Bronchial epithelial cell (primary cell): ENCODE measurements around the gene NRARP. TPM values are rescaled to one million over a fixed set of nuclear protein-coding genes. Genes with fewer than 3 reads are reported as not detected.

ENCODE experiments used
- DNase-seq: peaks from one replicate; pipeline ENCODE4 v3.0.0-alpha.2; 2010; ENCODE audit warnings: low read depth
- FAIRE-seq: peaks from 2 replicates; lab custom pipeline; 2011; peaks lifted over from hg19 to GRCh38; lab: Jason Lieb, UNC
- H3K27me3 ChIP-seq: 2 replicates; pipeline ENCODE4 v1.5.1; 2011; ENCODE audit warnings: low read length; ENCODE audit not compliant: control insufficient read depth, insufficient read depth
- H3K36me3 ChIP-seq: 2 replicates; pipeline ENCODE4 v1.5.1; 2011; ENCODE audit warnings: low read length; ENCODE audit not compliant: control insufficient read depth, insufficient read depth
- H3K4me3 ChIP-seq: 2 replicates; pipeline ENCODE4 v1.5.1; 2011; ENCODE audit warnings: mild to moderate bottlenecking, low read depth, low read length, control low read depth
- CTCF ChIP-seq: IDR thresholded peaks from 2 replicates; pipeline ENCODE4 v1.5.1; 2011; ENCODE audit warnings: mild to moderate bottlenecking, moderate library complexity, low read length, control low read depth, inconsistent platforms; ENCODE audit not compliant: insufficient read depth, severe bottlenecking
- total RNA-seq: library from RNA; depleted of rRNA; stranded (reverse); fragments of >200 nt; gene quantifications from 2 replicates; pipeline ENCODE4 v1.2.1, GENCODE V29; 2014

NRARP gene
- total RNA-seq, 1 donor from 2014 or later: 3.4 TPM

- no peak for DNase-seq
- no peak overlapping the region for H3K4me3 ChIP-seq
- no peaks in the 10 kb centered on the region for H3K27me3 ChIP-seq
- no peaks in the 10 kb centered on the region for H3K36me3 ChIP-seq
- TF ChIP-seq CTCF: no peak
- no peak for FAIRE-seq
These were observed 23.1 kb upstream of the NRARP start for GRCh38 chr9:137325124-137325523.

GRCh38 chr9:137323531-137324331, 21.7 kb upstream of the NRARP start:
- FAIRE-seq (no peak), DNase-seq (no peak)
- Histone ChIP-seq H3K4me3 (no peak overlapping the region), H3K36me3 (no peaks in the 10 kb centered on the region), H3K27me3 (no peaks in the 10 kb centered on the region)
- no peak for TF ChIP-seq CTCF

- no peaks in the 10 kb centered on the region for H3K27me3 ChIP-seq
- FAIRE-seq (no peak), DNase-seq (no peak)
- no peak for TF ChIP-seq CTCF
- no peak overlapping the region for H3K4me3 ChIP-seq
- H3K36me3 ChIP-seq: no peaks in the 10 kb centered on the region
These were observed 19.8 kb upstream of the NRARP start for GRCh38 chr9:137321726-137322361.

GRCh38 chr9:137320555-137321384, 18.7 kb upstream of the NRARP start:
- no peak for FAIRE-seq
- Histone ChIP-seq H3K4me3 (no peak overlapping the region), H3K27me3 (no peaks in the 10 kb centered on the region), H3K36me3 (no peaks in the 10 kb centered on the region)
- no peak for DNase-seq
- TF ChIP-seq CTCF: no peak

- Histone ChIP-seq H3K27me3 (no peaks in the 10 kb centered on the region), H3K36me3 (no peaks in the 10 kb centered on the region), H3K4me3 (no peak overlapping the region)
- DNase-seq (no peak), FAIRE-seq (no peak)
- TF ChIP-seq CTCF: no peak
These were observed 17.9 kb upstream of the NRARP start for GRCh38 chr9:137319739-137320551.
